OCI-LY7 (cell line): ENCODE measurements around the gene TMEM95. TPM values are rescaled to one million over a fixed set of nuclear protein-coding genes. Genes with fewer than 3 reads are reported as not detected.

ENCODE experiments used
- BruUV-seq: library from RNA; stranded (reverse); fragments of 400-500 nt; replicated peaks from 2 replicates; lab custom pipeline; 2021; lab: Mats Ljungman, UMichigan
- CTCF ChIA-PET: fragments of 300-600 bp; sonication (Branson Sonifier 250); formaldehyde crosslinking; loops from one replicate; lab custom pipeline; 2022; ENCODE audit warnings: antibody characterized with exemption; ENCODE audit not compliant: unreplicated experiment; lab: Charles Lee
- POLR2A ChIA-PET: fragments of 300-600 bp; sonication (Branson Sonifier 250); formaldehyde crosslinking; loops from one replicate; lab custom pipeline; 2022; ENCODE audit warnings: antibody characterized with exemption; lab: Charles Lee
- DNase-seq: peaks from one replicate; pipeline ENCODE4 v3.0.0-alpha.2; 2015; ENCODE audit warnings: low spot score
- H2AFZ ChIP-seq: fragments of 200-600 bp; sonication (generic), shearing (Covaris generic); 2 replicates; pipeline ENCODE4 v1.6.1; 2014; ENCODE audit warnings: mild to moderate bottlenecking, antibody characterized with exemption, low read length, moderate library complexity
- H3K27ac ChIP-seq: fragments of 200-600 bp; sonication (generic); 2 replicates; pipeline ENCODE4 v1.5.1; 2014; ENCODE audit warnings: mixed run types, low read depth, mild to moderate bottlenecking, moderate library complexity, low read length, inconsistent platforms; ENCODE audit not compliant: poor library complexity, severe bottlenecking
- H3K36me3 ChIP-seq: fragments of 200-600 bp; sonication (generic); 2 replicates; pipeline ENCODE4 v1.6.1; 2014; ENCODE audit warnings: mild to moderate bottlenecking, antibody characterized with exemption, low read length, moderate library complexity, mixed read lengths; ENCODE audit not compliant: insufficient read depth
- H3K4me1 ChIP-seq: fragments of 200-600 bp; sonication (generic); 2 replicates; pipeline ENCODE4 v1.5.1; 2014; ENCODE audit warnings: mild to moderate bottlenecking, low read length; ENCODE audit not compliant: insufficient read depth, poor library complexity, severe bottlenecking
- H3K4me2 ChIP-seq: fragments of 200-600 bp; sonication (generic); 2 replicates; pipeline ENCODE4 v1.6.1; 2014; ENCODE audit warnings: mild to moderate bottlenecking, low read length
- H3K4me3 ChIP-seq: fragments of 200-600 bp; sonication (generic); 2 replicates; pipeline ENCODE4 v1.5.1; 2014; ENCODE audit warnings: mild to moderate bottlenecking, low read depth, low read length; ENCODE audit not compliant: poor library complexity, severe bottlenecking
- H3K79me2 ChIP-seq: fragments of 200-600 bp; sonication (generic); 2 replicates; pipeline ENCODE4 v1.6.1; 2016; ENCODE audit warnings: low read depth, mild to moderate bottlenecking, low read length, moderate library complexity, mixed read lengths; ENCODE audit not compliant: insufficient read depth
- H3K9me2 ChIP-seq: fragments of 200-600 bp; sonication (generic); 2 replicates; pipeline ENCODE4 v1.6.1; 2016; ENCODE audit warnings: mild to moderate bottlenecking, low read length, mixed read lengths; ENCODE audit not compliant: insufficient read depth
- H3K9me3 ChIP-seq: fragments of 200-600 bp; sonication (generic); 2 replicates; pipeline ENCODE4 v1.6.1; 2014; ENCODE audit warnings: mild to moderate bottlenecking, mixed run types, low read length, mixed read lengths
- H4K20me1 ChIP-seq: fragments of 200-600 bp; sonication (generic); 2 replicates; pipeline ENCODE4 v1.6.1; 2014; ENCODE audit warnings: mild to moderate bottlenecking, antibody characterized with exemption, low read length, moderate library complexity, mixed read lengths; ENCODE audit not compliant: insufficient read depth
- EZH2phosphoT487 ChIP-seq: fragments of 200-600 bp; sonication (generic); IDR thresholded peaks from 2 replicates; pipeline ENCODE4 v1.6.1; 2018; ENCODE audit warnings: low read depth, borderline replicate concordance, mild to moderate bottlenecking, mixed run types, antibody characterized with exemption, low read length, moderate library complexity, mixed read lengths
- intact Hi-C: fragments of 100-400 bp; cut with micrococcal nuclease; formaldehyde crosslinking; loops from one replicate; pipeline ENCODE4 v1.10.0; 2022; ENCODE audit not compliant: unreplicated experiment
- total RNA-seq, 2 experiments: library from RNA; depleted of rRNA in 1 of 2; stranded (reverse); fragments of >200 nt in 1 of 2; shearing (Covaris generic) in 1 of 2; gene quantifications; 2 replicates each; pipeline ENCODE4 v1.2.3, GENCODE V29; 2014 to 2022
- TF ChIP-seq, protein P1 (sequence below): fragments of 200-600 bp; sonication (generic); conservative IDR thresholded peaks from 2 replicates; pipeline ENCODE4 v1.5.1; 2014; ENCODE audit warnings: mild to moderate bottlenecking, antibody characterized with exemption, low read length, moderate library complexity, mixed read lengths

TMEM95 gene
- total RNA-seq, 2 experiments from 2014 or later: not detected

DNA sequence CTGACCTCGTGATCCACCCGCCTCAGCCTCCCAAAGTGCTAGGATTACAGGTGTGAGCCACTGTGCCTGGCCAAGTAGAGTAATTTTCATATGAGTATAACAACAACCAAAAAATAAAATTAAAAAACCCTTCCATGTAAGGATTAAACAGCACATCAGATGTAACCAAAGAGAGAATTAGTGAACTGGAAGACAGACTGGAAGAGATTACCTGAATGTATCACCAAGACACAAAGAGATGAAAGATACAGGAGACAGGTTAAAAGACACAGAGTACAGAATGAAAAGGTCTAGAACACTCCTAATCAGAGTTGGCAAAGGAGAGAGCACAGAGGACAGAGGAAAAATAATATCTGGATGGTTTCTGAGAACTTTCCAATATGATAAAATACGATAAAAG lies 24.2 kb downstream of the TMEM95 start:
- DNase-seq: no peak
- TF ChIP-seq EZH2phosphoT487: no peak
- TF ChIP-seq, protein P1, sequence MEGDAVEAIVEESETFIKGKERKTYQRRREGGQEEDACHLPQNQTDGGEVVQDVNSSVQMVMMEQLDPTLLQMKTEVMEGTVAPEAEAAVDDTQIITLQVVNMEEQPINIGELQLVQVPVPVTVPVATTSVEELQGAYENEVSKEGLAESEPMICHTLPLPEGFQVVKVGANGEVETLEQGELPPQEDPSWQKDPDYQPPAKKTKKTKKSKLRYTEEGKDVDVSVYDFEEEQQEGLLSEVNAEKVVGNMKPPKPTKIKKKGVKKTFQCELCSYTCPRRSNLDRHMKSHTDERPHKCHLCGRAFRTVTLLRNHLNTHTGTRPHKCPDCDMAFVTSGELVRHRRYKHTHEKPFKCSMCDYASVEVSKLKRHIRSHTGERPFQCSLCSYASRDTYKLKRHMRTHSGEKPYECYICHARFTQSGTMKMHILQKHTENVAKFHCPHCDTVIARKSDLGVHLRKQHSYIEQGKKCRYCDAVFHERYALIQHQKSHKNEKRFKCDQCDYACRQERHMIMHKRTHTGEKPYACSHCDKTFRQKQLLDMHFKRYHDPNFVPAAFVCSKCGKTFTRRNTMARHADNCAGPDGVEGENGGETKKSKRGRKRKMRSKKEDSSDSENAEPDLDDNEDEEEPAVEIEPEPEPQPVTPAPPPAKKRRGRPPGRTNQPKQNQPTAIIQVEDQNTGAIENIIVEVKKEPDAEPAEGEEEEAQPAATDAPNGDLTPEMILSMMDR: no peak
- H3K27ac ChIP-seq: no peak overlapping the region
- H3K4me1 ChIP-seq: peaks cover 4% of the 10 kb centered on the region
- H3K4me2 ChIP-seq: no peak overlapping the region
- CTCF ChIA-PET: no interaction called here
- no peaks in the 10 kb centered on the region for H3K36me3 ChIP-seq
- no peak overlapping the region for H3K4me3 ChIP-seq
- no peaks in the 10 kb centered on the region for H3K9me2 ChIP-seq
- POLR2A ChIA-PET: no interaction called here
- intact Hi-C loops: no loop called here
- BruUV-seq: no TSS peak
- no peak overlapping the region for H2AFZ ChIP-seq
- no peaks in the 10 kb centered on the region for H3K79me2 ChIP-seq
- no peaks in the 10 kb centered on the region for H4K20me1 ChIP-seq
- 0 out of 2 replicates have a peak, but pooled peaks cover 6% of the 10 kb centered on the region for H3K9me3 ChIP-seq

DNA sequence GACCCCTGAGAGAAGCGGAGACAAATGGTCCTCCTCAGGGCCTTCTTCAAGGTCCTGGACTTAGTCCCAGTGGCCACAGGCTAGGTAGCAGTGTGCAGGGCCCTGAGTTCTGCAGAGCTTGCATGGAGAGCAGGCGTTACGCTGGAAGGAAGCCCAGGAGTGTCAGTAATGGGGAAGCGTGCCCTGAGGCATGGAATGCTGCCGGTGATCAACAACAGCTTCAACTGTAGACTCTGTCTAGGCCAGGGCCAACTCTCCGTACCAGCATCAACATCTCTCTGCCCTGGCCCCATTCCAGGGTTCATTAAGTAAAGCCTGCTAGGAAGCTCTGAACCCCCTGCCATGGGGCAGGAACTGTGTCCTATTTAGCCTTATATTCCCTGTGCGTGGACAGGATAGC lies 25.4 kb downstream of the TMEM95 start:
- H3K4me1 ChIP-seq: peaks cover 11% of the 10 kb centered on the region
- no TSS peak for BruUV-seq
- intact Hi-C loops: no loop called here
- H3K79me2 ChIP-seq: no peaks in the 10 kb centered on the region
- no peak overlapping the region for H2AFZ ChIP-seq
- H3K4me2 ChIP-seq: no peak overlapping the region
- H3K9me2 ChIP-seq: no peaks in the 10 kb centered on the region
- H3K36me3 ChIP-seq: no peaks in the 10 kb centered on the region
- no peaks in the 10 kb centered on the region for H4K20me1 ChIP-seq
- H3K4me3 ChIP-seq: no peak overlapping the region
- no peak overlapping the region for H3K27ac ChIP-seq
- 0 out of 2 replicates have a peak, but pooled peaks cover 6% of the 10 kb centered on the region for H3K9me3 ChIP-seq
- TF ChIP-seq, protein P1: no peak
- no peak for TF ChIP-seq EZH2phosphoT487
- no peak for DNase-seq
- CTCF ChIA-PET: no interaction called here
- POLR2A ChIA-PET: no interaction called here

DNA sequence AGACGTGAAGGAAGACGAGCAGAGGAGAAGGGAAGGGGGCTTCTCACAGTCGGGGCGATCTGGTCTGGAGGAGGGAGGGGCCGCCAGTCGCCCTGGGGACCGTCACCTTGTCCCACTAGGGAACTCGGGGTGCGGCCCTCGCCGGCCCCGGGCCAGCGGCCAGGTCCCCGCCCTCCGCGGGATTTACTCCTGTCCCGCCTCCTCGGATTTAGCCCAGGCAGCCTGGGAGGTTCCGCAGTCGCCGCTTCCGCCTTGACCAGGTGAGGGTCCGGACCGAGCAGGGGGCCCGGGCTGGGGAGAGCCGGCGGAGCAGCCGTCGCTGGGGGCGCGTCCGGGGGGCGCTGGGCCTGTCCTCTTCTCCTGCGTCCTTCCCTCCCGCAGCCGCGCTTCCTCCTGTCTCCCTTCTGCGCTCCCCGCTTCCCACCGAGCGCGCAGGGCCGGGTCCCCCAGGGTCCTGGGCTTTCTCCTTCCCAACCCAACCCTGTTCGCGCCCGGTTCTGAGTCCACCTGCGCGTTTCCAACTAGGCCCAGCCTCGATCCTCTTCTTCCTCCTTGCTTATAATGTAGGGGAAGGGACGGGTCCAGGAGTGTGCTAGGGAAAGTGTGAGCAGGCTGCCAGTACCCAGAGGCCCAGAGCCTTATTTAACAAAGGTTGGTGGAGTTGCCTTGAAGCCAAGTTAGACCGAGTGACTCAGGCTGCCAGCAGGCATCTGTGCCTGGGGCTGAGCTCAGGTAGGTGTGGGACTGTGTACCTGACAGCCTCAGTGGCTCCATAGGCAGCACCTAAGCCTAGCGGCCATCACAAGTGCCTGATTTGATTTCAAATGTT lies 26.1 kb downstream of the TMEM95 start, which contains the start of gene TNK1:
TSS of gene TNK1 (plus strand) at position 235 of the 829 bp plus-strand sequence. CDS start 1,838 bp downstream, outside the sequence.
- no peak for DNase-seq
- H3K79me2 ChIP-seq: no peaks in the 10 kb centered on the region
- H4K20me1 ChIP-seq: no peaks in the 10 kb centered on the region
- BruUV-seq: no TSS peak
- ChIA-PET CTCF (no interaction called here), POLR2A (no interaction called here)
- 0 out of 2 replicates have a peak, but pooled peaks cover 6% of the 10 kb centered on the region for H3K9me3 ChIP-seq
- intact Hi-C loops: no loop called here
- H3K4me3 ChIP-seq: no peak within 1 kb of the TSS
- TF ChIP-seq, protein P1: no peak
- no peak for TF ChIP-seq EZH2phosphoT487
- no peak within 1 kb of the TSS for H3K4me2 ChIP-seq
- H3K9me2 ChIP-seq: no peaks in the 10 kb centered on the region
- no peak within 1 kb of the TSS for H2AFZ ChIP-seq
- peaks cover 11% of the 10 kb centered on the region for H3K4me1 ChIP-seq
- H3K27ac ChIP-seq: no peak within 1 kb of the TSS
- no peaks in the 10 kb centered on the region for H3K36me3 ChIP-seq
